ENCODE measurements around the gene STAB2.

GRCh38 chr12:103756443-103756842 lies 169.4 kb downstream of the STAB2 start:
- TF ChIP-seq POLR2A (IDR thresholded peaks at IDR 0.05; ENCODE audit: control extremely low read depth in 1 of 2, low read depth in 2 of 2, low read length in 2 of 2) (no peak), MAX (IDR thresholded peaks at IDR 0.05) (no peak), POLR2AphosphoS5 (IDR thresholded peaks at IDR 0.05; ENCODE audit: low read depth, low read length) (no peak), CTCF (IDR thresholded peaks at IDR 0.05; ENCODE audit: control extremely low read depth in 1 of 3, insufficient read depth in 1 of 3, low read depth in 1 of 3, low read length in 3 of 3) (no peak), SUZ12 (IDR thresholded peaks at IDR 0.05; ENCODE audit: low read length) (no peak), GABPA (IDR thresholded peaks at IDR 0.05; ENCODE audit: borderline replicate concordance, insufficient read depth, low read length) (no peak), BACH1 (IDR thresholded peaks at IDR 0.05; ENCODE audit: low read length) (no peak), GTF2F1 (IDR thresholded peaks at IDR 0.05; ENCODE audit: borderline replicate concordance, low read depth, low read length) (no peak), SIN3A (conservative IDR thresholded peaks at IDR 0.05 in 1 of 2, IDR thresholded peaks at IDR 0.05 in 1 of 2; ENCODE audit: low read depth in 1 of 2, low read length in 2 of 2) (no peak)
